ENCODE data around the gene MAP3K10.

- no peak for TF ChIP-seq CTCF (IDR thresholded peaks at IDR 0.05)
- no peak for TF ChIP-seq POLR2A (IDR thresholded peaks at IDR 0.05)
- TF ChIP-seq POLR2AphosphoS5 (IDR thresholded peaks at IDR 0.05), result no peak
- TF ChIP-seq EP300 (IDR thresholded peaks at IDR 0.05; ENCODE audit: low read depth), result no peak
Observed at GRCh38 chr19:40236366-40236765, 45.1 kb downstream of the MAP3K10 start.
